Measurements from ENCODE around the gene GPR84.

GPR84 gene

GRCh38 chr12:54373649-54374561 lies 9.6 kb upstream of the GPR84 start:
- no peak for DNase-seq

- DNase-seq: no peak
These were observed 8.0 kb upstream of the GPR84 start for GRCh38 chr12:54372113-54372806.

GRCh38 chr12:54371328-54372112 lies 7.2 kb upstream of the GPR84 start:
- no peak for DNase-seq

GRCh38 chr12:54370171-54370730 lies 6.0 kb upstream of the GPR84 start:
- peak in 1 of 2 donors; percentile 37 for DNase-seq

- DNase-seq: no peak
These were observed 5.4 kb upstream of the GPR84 start for GRCh38 chr12:54369597-54370131.

GRCh38 chr12:54368709-54369596 lies 4.7 kb upstream of the GPR84 start:
- DNase-seq: peak; percentile 86 to 89

GRCh38 chr12:54368025-54368708 lies 3.9 kb upstream of the GPR84 start:
- DNase-seq: no peak

GRCh38 chr12:54363618-54364017 lies 668 bp downstream of the GPR84 start:
- no peak for DNase-seq

GRCh38 chr12:54363047-54363446 lies 1.2 kb downstream of the GPR84 start:
- DNase-seq: no peak

GRCh38 chr12:54360717-54361456 lies 3.4 kb downstream of the GPR84 start:
- DNase-seq: peak; percentile 37 to 59

GRCh38 chr12:54359762-54360351 lies 4.4 kb downstream of the GPR84 start:
- no peak for DNase-seq

- peak; percentile 97 to 98 for DNase-seq
These were observed 5.1 kb downstream of the GPR84 start for GRCh38 chr12:54358945-54359761.

GRCh38 chr12:54358191-54358944 lies 5.9 kb downstream of the GPR84 start:
- DNase-seq: peak in 1 of 2 donors; percentile 62

GRCh38 chr12:54357506-54358190 lies 6.6 kb downstream of the GPR84 start:
- no peak for DNase-seq

- DNase-seq: no peak
These were observed 7.3 kb downstream of the GPR84 start for GRCh38 chr12:54356951-54357356.

- DNase-seq: no peak
These were observed 8.1 kb downstream of the GPR84 start for GRCh38 chr12:54356228-54356627.

GRCh38 chr12:54355104-54355815 lies 9.0 kb downstream of the GPR84 start:
- no peak for DNase-seq
